CD4-positive, alpha-beta T cell treated with Interleukin-1 beta for 1 hour (primary cell): ENCODE results near the gene TLE2.
"Not testable (repeated sequence)": the region's sequence is repeated elsewhere in the genome, so short reads cannot be mapped to it uniquely, and the experiment has no call there.

Experiments
- DNase-seq, 2 donors: peaks; one replicate each; pipeline ENCODE4 v3.0.0-alpha.2; 2020 to 2022

TLE2 gene

DNA sequence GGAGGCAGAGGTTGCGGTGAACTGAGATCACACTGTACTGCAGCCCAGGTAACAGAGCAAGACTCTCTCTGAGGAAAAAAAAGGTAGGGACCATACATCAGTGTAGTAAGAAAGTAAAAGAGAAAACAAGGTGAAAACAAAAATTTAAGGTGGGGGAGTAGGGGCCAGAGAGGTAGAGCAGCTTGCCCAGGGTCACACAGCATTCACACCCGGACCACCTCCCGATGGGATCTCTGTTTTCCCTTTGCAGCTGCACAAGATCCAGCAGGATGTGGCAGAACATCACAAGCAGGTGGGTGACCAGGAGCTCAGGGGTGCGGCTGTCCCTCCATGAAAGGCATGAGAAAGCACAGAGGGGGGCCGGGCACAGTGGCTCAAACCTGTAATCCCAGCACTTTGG lies 47.2 kb downstream of the TLE2 start:
- DNase-seq = no peak

DNA sequence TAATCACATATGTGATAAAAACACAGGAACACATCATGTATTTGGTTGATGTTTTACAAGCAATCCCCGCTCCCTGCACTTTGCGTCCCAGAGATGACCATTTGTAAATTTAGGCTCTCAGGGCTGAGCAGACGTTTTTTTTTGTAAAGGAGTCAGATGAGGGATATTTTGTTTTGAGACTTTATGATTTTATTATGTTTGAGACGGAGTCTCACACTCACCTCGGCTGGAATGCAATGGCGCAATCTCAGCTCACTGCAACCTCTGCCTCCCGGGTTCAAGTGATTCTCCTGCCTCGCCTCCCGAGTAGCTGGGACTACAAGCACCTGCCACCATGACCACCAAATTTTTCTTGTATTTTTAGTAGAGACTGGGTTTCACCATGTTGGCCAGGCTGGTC lies 50.3 kb downstream of the TLE2 start:
- DNase-seq = no peak

DNA sequence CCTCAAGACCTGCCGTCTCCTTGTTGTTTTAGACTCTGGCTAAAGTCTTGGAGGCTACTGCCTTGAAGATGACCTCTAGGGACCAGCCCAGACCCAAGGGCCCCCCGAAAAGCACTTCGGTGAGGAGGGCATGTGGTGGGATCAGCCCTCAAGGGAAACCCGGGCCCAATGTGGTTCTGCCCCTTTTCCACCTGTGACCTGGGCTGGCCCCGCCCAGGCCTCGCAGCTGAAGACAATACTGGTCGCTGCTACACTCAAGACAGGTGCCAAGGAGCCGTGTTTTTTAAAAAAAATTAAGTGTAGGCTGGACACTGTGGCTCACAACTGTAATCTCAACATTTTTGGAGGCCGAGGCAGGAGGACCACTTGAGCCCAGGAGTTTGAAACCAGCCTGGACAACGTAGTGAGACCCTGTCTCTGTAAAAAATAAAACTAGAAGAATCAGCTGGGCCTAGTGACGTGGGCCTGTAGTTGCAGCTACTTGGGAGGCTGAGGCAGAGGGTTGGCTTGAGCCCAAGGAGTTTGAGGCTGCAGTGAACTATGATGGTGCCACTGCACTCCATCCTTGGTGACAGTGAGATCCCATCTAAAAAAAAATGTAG lies 50.8 kb downstream of the TLE2 start:
- no peak for DNase-seq

DNA sequence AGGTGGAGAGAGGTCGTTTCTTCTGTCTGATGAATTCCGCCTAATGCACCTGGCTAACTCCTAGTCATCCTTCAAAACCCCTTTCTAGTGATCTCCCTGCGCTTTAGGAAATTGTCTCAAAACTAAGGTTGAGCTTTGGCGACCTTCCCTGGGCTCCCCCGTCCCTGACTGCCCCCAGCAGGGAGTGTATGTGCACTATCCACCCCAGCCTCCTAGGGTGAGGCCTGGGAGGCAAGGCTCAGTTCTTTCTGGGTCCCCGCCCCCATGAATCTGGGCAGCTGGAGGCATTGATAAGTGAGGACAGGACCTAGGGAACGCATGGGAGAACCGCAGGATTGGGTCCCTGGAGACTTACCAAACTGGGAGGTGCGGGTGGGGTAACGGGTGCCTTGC lies 51.3 kb downstream of the TLE2 start:
- no peak for DNase-seq

DNA sequence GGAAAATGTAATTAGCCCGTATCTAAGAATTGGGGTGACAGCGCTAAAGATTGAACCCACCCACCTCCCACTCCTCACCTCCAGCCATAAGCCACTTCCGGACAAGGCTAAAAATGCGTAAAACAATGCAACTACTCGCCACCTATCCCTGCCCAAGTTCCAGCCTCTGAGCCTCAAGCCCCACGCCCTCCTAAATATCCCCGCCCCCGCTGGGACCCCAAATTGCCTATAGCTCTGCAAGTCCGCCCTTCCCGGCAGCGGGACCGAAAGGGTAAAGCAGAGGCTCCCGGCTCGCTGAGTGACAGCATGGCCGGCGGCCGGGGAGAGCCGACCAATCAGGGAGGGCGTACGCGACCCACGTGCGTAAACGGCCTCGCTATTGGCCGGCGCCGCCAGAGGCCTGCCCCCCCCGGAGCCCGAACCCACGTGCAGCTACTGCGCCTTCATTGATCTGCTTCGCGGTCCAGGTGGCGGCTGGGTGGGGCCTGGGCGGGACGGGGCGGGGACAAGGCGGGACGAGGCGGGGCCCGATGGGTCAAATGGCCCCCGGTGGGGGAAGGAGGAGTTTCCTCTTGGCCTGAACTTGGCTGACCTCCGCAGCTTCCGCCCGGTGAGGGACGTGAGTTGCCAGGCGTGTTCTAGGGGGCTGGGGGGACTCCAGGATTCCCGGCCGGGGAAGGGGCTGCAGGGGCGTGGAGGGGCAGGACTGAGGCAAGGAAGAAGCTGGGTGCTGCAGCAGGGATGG lies 51.9 kb downstream of the TLE2 start, which contains the start of gene TLE6:
TLE6 (plus strand) TSS at position 564 of the 745 bp plus-strand sequence. CDS start 670 bp downstream, outside the sequence.
- peak; percentile 94 to 97 for DNase-seq

DNA sequence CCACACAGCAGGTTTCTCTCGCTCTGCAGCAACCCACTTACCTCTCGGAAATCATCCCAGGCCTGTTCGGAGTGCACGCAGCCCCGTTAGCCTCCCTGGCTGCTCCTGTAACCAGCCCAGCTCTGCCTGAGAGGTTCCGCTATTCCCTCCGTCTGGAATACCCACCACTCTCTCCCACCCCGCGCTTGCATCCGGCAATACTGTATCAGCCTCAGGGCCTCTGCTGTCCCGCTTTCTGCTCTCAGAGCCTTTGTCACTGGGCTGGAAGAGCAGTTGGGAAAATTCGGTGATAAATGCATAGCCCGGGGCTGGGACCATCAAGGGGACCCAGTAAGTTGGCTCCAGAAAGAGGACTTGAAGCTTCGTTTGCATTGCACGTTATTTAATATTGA lies 52.5 kb downstream of the TLE2 start:
- no peak for DNase-seq

DNA sequence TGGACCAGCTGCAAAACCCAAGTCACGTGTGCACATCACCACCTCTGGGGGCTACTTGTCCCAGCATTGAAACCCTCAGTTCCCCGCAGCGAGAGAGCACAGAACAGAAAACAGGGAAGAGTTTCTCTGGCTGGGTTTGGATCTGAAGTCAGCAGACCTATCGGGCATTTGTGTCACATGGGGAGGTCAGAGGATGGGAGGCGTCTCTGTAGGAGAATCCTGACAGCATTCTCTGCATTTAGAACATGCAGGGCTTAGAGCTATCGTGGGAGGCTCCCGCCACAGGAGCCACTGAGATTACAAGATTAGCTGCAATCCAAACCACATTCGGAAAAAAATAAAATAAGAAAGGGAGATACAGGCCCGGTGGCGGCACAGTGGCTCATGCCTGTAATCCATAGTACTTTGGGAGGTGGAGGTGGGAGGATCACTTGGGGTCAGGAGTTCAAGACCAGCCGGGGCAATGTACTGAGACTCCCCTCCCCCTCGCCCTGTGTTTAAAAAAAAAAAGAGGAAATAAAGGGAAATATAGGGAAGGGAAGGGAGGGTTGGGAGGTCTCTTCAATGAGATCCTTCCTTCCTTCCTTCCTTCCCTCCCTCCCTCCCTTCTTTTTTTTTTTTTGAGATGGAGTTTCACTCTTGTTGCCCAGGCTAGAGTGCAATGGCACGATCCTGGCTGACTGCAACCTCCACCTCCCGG lies 54.6 kb downstream of the TLE2 start:
- no peak for DNase-seq

DNA sequence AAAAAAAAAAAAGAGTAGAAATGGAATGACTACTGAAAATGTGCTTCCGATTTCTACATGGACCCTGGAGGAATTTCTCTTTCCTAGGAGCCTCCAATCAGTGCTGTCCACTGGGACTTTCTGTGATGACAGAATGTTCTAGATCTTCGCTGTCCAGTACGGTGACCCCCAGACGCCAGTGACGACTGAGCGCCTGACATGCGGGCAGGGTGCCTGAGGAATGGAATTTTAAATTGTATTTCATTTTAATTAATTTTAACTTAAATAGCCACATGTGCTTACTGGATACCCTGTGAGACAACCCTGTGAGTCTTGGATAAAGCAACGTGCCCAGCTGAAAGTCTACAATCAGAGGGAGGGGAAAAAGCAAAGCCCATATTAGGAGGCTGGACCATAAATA lies 55.9 kb downstream of the TLE2 start:
- DNase-seq = no peak

DNA sequence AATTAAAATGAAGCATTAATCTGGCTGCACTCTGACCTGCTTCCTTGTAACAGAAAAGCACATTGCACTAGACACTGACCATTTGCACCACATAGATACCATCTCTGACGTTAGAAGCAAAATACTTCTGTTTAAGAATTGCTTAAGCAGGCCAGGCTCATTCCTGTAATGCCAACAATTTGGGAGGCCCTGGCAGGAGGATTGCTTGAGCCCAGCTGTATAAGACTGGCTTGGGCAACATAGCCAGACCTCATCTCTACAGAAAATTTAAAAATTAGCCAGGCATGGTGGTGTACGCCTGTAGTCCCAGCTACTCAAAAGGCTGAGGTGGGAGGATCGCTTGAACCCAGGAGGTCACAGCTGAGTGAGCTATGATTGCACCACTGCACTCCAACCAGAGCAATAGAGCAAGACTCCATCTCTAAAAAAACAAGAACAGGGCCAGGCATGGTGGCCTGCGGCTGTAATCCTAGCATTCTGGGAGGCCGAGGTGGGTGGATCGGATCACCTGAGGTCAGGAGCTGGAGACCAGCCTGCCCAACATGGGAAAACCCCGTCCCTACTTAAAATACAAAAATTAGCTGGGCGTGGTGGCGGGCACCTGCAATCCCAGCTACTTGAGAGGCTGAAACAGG lies 58.8 kb downstream of the TLE2 start:
- DNase-seq = no peak

DNA sequence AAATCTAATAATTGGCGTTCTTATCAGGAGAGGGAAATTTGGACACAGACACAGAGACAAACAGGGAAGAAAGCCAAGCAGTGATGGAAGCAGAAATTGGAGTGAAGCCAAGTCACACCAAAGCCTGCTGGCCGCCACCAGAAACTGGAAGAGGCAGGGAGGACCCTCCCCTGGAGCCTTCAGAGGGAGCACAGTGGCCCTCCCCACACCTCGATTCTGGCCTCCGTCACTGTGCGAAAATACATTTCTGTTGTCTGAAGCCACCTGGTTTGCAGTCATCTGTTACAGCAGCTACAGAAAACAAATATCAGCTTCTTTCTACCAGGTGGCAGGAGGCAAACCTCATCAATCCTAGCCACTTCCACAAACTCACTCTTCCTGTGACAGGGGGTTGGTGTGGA lies 60.0 kb downstream of the TLE2 start:
- DNase-seq = peak in 1 of 2 donors; percentile 5

DNA sequence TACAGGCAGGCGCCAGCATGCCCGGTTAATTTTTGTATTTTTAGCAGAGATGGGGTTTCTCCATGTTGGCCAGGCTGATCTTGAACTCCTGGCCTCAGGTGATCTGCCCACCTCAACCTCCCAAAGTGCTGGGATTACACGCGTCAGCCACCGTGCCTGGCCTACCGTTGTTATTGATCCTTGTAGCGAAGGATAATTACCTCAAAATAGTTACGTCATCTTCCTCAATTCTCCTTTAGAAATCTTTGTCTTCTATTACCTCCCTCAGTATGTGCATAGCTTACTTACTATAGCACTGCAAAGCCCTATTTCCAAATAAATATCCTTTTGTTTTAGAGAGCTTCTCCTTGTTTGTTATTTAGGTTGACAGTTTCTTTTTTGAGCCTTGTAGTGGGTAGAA lies 61.1 kb downstream of the TLE2 start:
- no peak for DNase-seq

DNA sequence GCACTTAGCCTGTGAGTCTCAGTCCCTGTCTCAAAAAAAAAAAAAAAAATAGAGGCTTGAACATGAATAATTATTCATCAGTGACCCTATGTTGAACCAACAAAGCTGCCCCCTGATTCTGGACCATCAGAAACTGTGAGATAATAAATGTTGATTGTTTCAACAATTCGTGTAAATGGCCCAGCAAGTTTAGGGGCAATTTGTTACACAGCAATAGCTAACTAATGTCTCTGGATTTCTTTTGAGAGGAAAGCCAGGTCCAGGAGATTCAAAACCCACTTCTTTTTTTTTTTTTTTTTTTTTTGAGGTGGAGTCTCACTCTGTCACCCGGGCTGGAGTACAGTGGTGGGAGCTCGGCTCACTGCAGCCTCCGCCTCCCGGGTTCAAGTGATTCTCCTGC lies 64.2 kb downstream of the TLE2 start:
- DNase-seq = no peak

DNA sequence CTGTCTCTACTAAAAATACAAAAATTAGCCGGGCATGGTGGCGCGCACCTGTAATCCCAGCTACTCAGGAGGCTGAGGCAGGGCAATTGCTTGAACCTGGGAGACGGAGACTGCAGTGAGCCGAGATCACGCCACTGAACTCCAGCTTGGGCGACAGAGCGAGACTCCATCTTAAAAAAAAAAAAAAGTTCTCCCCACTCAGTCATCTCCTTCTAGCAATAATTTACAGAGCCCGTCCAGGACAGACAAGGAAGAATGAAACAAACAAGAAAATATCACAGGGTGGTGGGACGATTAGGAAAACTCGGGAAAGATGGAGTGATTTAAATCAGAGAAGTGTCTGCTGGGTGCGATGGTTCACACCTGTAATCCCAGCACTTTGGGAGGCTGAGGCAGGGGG lies 65.4 kb downstream of the TLE2 start:
- not testable (repeated sequence) for DNase-seq

DNA sequence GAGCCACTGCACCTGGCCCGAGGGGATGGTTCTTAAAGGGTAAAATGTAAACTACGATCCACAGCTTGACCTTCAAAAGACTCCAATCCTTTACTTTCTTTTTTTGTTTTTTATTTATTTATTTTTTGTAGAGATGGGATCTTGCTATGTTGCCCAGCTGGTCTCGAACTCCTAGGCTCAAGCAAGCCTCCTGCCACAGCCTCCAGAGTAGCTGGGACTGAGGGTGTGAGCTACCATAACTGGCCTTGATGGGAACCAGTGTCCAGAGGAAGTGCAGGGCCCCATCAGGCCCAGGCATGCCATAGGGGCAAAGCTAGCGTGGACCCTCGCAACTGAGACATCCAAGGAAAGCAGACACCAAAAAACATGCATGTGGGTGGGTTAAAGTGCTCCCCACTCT lies 66.0 kb downstream of the TLE2 start:
- DNase-seq = no peak

DNA sequence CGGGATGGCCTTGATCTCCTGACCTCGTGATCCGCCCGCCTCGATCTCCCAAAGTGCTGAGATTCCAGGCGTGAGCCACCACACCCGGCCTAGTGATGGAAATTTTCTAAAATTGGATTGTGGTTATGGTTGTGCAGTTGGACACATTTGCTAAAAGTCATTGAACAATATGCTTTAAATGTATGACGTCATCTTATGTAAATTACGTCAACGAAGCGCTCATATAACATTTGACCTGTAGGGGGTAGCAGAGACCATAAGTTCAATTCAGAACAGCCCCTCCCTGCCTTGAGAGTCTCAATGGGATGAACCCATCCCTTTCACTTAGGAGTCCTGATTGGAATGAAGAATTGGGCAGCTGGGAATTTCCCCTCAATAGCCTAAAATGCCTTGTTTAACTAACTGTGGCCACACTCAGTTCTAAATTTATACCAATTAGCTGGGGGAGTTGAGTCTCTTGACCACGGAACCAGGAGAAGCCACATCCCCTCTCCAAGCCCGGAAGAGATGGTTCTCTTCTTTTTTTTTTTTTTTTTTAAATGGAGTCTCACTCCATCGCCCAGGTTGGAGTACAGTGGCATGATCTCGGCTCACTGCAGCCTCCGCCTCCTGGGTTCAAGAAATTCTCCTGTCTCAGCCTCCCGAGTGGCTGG lies 66.9 kb downstream of the TLE2 start:
- peak; percentile 50 to 84 for DNase-seq

DNA sequence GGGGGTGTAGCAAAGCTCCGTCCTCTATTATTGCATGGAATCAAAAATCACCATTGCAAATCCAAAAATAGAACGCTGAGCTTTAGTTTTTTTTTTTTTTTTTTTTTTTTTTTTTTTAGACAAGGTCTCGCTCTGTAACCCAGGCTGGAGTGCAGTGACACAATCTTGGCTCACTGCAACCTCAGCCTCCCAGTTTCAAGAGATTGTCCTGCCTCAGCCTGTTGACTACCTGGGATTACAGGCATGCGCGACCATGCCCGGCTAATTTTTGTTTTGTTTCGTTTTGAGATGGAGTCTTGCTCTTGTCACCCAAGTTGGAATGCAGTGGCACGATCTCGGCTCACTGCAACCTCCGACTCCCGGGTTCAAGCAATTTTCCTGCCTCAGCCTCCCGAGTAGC lies 69.0 kb downstream of the TLE2 start:
- DNase-seq = no peak

DNA sequence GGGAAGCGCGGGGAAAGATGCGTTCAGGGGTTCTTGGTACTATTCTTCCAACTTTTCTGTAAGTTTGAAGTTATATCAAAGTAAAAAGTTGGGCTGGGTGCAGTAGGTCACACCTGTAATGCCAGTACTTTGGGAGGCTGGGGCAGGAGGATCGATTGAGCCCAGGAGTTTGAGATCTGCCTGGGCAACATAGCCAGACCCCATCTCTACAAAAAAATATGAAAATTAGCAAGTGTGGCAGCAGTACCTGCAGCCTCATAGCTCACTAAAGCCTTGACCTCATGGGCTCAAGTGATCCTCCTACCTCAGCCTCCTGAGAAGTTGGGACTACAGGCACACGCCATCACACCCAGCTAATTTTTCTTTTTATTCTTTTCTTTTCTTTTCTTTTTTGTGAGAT lies 71.9 kb downstream of the TLE2 start:
- DNase-seq = no peak

DNA sequence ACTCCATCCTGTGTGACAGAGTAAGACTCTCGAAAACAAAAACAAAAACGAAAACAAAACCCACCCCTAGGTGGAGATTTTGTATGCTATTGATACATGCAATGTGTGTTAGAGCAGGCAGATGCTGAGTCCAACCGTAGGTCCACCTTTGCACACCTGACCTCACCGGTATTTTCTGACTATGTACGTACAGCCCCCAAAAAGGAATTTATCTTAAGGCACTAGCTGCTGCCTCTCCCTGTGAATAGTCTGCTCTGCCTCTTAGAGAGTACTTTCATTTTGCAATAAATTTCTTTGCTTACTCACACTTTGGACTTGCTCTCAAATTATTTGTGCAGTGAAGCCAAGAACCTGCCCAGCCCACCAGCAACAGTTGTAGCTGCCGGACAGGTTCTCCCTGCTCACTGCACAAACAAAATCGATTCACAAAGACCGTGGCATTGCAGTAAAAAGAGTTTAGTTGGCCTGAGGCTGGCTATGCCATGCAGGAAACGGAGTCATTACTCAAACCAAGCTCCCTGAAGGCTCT lies 76.1 kb downstream of the TLE2 start:
- no peak for DNase-seq

DNA sequence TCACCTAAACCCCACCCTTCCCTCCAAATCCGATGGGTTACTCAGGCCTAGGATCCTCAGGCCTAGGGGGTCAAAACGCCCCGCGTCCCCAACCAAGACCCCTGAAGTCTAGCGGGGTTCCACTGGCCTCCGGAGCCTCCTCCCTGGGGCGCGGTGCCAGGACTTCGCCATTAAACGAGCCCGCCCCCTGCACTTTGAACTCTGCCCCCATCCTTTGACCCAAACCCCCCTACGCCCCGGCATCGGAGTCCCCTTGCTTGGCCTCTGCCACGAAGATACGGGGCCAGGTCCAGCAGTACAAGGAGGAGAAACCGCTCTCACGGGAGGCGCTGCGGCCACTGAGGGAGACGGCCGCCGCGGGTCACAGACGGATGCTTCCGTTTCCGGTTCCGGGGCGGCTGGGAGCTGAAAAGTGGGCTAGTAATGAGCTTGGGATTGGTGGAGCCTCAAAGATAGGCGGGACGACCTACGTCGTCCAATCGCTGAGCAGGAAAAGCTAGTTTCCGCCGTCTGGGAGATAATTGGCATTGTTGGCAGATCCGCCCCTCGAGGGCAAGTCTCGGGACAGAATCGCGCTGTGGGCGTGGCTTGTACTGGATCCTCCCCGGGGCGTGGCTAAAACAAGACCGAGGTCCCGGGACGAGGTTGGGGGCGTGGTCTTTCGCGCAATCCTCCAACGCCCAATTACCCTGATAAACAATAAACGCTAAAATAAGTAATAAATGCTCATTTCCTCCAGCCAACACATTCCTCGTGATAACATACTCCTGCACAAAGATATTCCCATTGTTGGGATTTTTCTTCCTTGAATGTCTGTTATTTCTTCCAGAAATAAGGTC lies 78.6 kb downstream of the TLE2 start:
- peak; percentile 100 for DNase-seq

DNA sequence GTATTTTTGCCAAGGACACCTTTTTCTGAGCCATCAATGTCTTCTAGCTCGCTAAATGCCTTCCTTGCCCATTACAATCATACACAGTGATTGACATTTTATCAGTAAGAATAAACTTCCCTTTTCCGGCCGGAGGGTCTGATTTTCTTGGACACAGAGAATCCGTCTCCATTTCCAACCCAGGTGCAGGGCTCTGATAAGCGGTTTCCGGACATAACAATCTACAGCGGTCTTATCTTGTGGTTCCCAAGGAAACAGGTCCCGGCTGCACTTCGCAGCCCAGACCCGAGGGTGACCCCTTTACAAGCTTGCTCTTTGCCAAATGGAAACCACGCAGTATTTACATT lies 79.2 kb downstream of the TLE2 start:
- DNase-seq = no peak
